ENCODE results near the gene PPARG.

DNA sequence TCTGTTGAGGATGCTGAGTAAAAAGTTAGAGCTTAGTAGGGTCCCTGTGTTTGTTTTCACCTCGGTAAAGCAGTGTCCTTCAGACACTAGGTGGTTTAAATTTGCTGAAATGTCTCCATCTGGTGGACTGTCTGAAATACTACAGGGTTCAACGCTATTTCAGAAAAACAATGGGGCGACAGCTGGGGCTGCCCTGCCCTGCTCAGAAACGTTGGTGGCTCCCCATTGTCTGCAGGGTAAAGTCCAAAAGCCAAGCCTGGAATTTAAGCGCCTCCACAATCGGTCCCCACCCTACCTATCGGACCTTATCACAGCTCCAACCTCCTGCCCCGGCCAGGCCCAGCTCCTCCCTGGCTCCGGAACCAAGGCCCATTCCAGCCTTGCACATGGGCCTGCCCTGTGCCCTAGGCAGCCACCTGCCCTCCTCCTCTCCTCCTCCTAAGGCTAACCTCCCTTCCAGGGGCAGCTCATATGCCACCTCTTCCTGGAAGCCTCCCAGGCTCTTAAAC is 191.1 kb downstream of the PPARG start:
- TF ChIP-seq, protein P1, sequence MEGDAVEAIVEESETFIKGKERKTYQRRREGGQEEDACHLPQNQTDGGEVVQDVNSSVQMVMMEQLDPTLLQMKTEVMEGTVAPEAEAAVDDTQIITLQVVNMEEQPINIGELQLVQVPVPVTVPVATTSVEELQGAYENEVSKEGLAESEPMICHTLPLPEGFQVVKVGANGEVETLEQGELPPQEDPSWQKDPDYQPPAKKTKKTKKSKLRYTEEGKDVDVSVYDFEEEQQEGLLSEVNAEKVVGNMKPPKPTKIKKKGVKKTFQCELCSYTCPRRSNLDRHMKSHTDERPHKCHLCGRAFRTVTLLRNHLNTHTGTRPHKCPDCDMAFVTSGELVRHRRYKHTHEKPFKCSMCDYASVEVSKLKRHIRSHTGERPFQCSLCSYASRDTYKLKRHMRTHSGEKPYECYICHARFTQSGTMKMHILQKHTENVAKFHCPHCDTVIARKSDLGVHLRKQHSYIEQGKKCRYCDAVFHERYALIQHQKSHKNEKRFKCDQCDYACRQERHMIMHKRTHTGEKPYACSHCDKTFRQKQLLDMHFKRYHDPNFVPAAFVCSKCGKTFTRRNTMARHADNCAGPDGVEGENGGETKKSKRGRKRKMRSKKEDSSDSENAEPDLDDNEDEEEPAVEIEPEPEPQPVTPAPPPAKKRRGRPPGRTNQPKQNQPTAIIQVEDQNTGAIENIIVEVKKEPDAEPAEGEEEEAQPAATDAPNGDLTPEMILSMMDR (IDR thresholded peaks at IDR 0.05; ENCODE audit: low read depth, low read length): peak; percentile 59
- TF ChIP-seq MYC (IDR thresholded peaks at IDR 0.05; ENCODE audit: low read depth, low read length): no peak
